Measurements from ENCODE around the gene SP100.
A peak's percentile ranks its signal among the peaks of the same experiment; 100 is the strongest.
"Not testable (repeated sequence)": the region's sequence is repeated elsewhere in the genome, so short reads cannot be mapped to it uniquely, and the experiment has no call there.

Gene SP100

DNA sequence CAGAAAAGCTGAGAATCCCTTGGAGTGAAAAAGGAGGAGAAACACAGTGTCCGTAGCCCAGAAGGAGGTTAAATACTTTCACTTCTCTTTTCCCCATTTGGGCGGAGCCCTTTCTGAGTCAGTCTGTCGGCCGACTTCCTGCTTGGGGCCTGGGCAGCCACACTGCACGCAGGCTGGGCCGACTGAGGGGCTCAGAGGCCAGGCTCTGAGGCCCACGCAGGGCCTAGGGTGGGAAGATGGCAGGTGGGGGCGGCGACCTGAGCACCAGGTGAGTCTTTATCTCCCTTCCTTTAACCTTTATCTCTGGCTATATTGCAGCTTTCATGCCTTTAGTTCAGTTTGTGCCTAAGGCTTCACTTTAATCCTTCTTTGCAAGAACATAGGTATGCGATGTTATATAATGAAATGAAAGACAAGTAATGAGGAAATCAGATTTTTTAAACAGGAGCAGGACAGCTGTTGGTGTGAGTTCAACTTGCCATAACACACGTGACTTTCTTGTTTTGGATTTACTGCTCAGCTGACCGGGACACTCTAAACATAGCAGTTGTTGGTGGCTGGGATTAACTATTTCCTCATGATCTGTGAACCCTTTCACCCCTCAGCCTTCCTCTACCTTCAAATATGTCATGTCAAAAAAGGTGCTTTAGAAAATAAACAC, at the start of gene SP100:
TSS of gene SP100 (plus strand) at position 141 of the 661 bp plus-strand sequence. CDS start at position 237, 96 bp downstream.
- peak; percentile 85 for DNase-seq (ENCODE audit: low read depth)
- H3K4me3 ChIP-seq (ENCODE audit: low read length) = peak within 1 kb of the TSS; percentile 77
- no peak for TF ChIP-seq CTCF (conservative IDR thresholded peaks at IDR 0.05; ENCODE audit: low read length)

GRCh38 chr2:230382108-230382507, 33.9 kb upstream of the SP100 start:
- no peak overlapping the region for H3K4me3 ChIP-seq (ENCODE audit: low read length)
- TF ChIP-seq CTCF (conservative IDR thresholded peaks at IDR 0.05; ENCODE audit: low read length) = no peak
- DNase-seq (ENCODE audit: low read depth) = no peak

- DNase-seq (ENCODE audit: low read depth) = no peak
- no peak for TF ChIP-seq CTCF (conservative IDR thresholded peaks at IDR 0.05; ENCODE audit: low read length)
- no peak overlapping the region for H3K4me3 ChIP-seq (ENCODE audit: low read length)
Measured at GRCh38 chr2:230383453-230383852, 32.5 kb upstream of the SP100 start.

DNA sequence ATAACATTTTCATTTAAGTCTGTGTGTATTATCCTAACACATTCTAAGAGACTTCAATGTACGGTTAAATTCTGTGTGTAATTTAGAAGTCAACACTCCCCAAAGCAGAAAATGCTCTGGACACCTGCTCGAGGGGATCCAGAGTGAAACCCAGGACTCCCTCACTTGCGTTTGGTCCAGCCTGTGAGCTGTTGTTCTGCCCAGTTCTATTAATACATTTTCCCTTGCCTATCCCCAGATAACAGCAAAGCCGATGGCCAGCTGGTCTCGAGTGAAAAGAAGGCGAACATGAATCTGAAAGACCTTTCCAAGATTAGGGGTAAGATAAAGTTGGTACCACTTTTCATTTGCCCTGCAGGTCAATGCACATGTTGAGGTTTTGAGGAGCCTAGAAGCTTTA, 31.0 kb upstream of the SP100 start:
- no peak for DNase-seq (ENCODE audit: low read depth)
- H3K4me3 ChIP-seq (ENCODE audit: low read length) = no peak overlapping the region
- TF ChIP-seq CTCF (conservative IDR thresholded peaks at IDR 0.05; ENCODE audit: low read length) = no peak

- TF ChIP-seq CTCF (conservative IDR thresholded peaks at IDR 0.05; ENCODE audit: low read length) = no peak
- no peak overlapping the region for H3K4me3 ChIP-seq (ENCODE audit: low read length)
- no peak for DNase-seq (ENCODE audit: low read depth)
Measured at GRCh38 chr2:230394301-230394700, 21.7 kb upstream of the SP100 start.

GRCh38 chr2:230398698-230399097, 17.3 kb upstream of the SP100 start:
- not testable (repeated sequence) for DNase-seq (ENCODE audit: low read depth); H3K4me3 ChIP-seq (ENCODE audit: low read length)

DNA sequence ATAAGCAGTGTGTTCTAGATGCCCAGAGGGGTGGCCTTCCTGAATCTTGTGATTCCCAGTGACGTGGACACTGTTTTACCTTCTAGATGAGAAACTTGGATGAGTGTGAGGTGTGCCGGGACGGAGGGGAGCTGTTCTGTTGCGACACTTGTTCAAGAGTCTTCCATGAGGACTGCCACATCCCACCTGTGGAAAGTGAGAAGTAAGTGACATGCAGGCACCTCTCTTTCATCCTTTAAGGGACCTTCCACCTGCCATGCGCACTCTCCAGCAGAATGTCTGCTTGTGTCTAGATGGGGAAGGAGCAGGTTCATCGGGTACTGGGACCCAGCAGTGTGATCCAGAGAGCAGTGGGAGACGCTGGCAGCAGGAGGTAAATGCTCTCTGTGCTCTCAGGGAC, 16.0 kb upstream of the SP100 start:
- TF ChIP-seq CTCF (conservative IDR thresholded peaks at IDR 0.05; ENCODE audit: low read length) = no peak
- DNase-seq (ENCODE audit: low read depth) = no peak
- no peak overlapping the region for H3K4me3 ChIP-seq (ENCODE audit: low read length)

Measured in AG10803 (cell line).